GM21526 (cell line): ENCODE results near the gene ATG7.
"Not testable (repeated sequence)": the region's sequence is repeated elsewhere in the genome, so short reads cannot be mapped to it uniquely, and the experiment has no call there.

ENCODE experiments used
- ATAC-seq: cut with Tn5 transposase; IDR thresholded peaks from one replicate; pipeline ENCODE4 v1.9.1; 2021; ENCODE audit warnings: moderate library complexity; ENCODE audit not compliant: unreplicated experiment, low FRiP score

Gene ATG7

DNA sequence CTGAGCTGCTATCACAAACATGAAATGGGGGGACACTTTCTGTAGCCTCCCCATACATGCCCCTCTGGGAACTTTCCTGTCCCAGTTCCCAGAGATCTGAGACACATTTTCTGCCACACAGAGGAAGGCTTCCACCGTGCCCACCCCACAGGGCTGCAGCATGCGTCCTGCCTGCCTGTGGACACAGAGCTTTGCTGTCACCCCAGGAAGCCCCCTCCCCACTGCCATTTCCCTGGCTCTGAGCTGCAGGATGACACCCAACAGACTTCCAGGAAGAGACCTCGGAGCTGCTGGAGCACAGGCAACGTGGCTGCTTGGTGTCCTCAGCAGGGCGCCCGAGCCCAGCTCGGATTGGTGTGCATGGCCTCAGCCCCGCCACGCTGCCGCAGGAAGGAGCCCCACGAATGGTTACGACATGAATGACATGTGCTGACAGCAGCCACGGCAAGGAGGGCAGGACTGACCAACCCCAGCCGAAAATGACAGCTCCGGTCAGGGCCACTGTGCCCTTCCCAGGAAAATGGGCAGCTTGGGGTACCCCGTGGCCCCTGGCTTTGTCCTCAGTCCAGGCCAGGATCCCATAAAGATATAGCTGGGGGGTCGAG, 290.2 kb downstream of the ATG7 start:
- ATAC-seq, result no peak

- ATAC-seq, result no peak
These were observed 291.1 kb downstream of the ATG7 start for GRCh38 chr3:11563159-11563864.

- no peak for ATAC-seq
These were observed 291.6 kb downstream of the ATG7 start for GRCh38 chr3:11563865-11564185.

- no peak for ATAC-seq
These were observed 292.4 kb downstream of the ATG7 start for GRCh38 chr3:11564577-11565001.

- ATAC-seq, result no peak
These were observed 292.9 kb downstream of the ATG7 start for GRCh38 chr3:11565072-11565471.

GRCh38 chr3:11565492-11565891, 293.3 kb downstream of the ATG7 start:
- no peak for ATAC-seq

DNA sequence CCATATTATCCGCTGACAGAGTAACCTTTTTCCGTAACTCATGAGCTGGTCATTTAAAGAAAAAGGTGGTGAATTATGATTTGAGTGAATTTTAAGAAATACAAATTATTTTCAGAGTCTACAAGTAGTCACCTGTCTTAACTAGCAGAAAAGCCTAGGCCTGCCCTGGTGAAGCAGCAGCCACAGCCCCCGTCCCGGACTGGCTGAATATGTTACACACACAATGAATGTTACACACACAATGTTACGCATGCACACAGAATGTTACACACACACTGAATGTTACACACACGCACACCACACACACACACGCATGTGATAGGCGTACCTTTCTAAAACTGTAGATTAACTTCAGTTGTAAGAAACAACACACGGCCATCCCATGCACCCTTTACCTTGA, 293.7 kb downstream of the ATG7 start:
- no peak for ATAC-seq

GRCh38 chr3:11566478-11566877, 294.3 kb downstream of the ATG7 start:
- ATAC-seq, result no peak

DNA sequence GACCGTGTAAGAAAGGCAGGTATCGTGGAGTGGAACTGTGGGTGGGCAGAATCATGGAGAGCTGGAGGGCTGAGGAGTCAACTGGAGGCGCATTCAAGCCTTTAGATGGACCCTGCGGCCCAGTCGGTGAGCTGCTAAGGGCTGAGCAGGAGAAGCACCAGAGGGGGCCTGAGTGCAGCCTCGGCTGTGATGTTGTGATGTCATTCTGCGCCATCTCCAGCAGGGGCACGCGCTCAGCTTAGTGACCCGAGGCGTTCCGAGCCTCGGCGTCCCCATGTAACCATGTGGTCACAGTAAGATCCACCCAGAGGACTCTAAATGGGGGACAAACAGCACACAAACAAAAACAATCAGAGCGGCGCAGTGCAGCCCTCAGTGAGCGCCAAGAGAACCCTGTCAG, 294.7 kb downstream of the ATG7 start:
- ATAC-seq, result no peak

DNA sequence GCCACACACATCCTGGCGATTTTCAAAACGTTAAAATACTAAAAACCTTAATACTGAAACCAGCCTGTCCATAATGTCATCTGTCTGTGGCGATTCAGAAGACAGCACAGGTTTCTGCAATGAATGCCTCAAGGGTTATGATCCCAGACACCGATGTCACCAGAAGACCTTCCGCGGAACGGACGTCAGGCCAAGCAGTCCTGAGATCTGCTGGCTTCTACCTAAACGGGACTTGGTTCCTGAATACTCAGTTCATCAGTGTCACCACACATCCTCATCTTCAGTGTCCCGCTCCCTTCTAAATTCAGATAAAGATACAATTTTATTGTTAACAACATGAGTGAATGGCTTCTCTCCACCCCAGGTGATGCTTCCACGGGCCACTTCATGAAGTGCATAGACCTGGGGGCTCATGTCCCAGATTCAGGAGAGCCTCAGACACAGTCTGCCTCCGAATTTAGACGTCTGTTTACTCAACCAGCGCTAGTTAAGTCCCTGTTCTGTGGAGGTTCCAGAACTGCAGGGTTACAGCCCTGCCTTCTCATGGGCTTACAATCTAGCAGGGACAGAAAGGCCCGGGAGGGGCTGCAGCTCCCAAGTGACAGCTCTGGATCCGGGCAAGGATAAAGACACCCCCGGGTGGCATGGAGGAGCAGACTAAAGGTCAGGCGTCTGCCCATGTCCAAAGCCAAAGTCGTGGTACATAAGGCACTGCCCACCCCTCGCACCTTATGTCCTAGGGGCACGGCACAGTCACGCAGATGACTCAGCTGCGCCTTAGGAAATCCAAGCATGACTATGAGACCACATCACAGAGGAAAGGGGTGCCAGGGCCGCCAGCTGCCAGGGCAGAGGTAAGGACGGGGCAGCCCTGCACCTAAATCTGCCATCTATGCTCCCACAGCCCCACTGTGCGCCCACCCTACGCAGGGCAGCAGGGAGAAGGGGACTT, 295.6 kb downstream of the ATG7 start:
- no peak for ATAC-seq

DNA sequence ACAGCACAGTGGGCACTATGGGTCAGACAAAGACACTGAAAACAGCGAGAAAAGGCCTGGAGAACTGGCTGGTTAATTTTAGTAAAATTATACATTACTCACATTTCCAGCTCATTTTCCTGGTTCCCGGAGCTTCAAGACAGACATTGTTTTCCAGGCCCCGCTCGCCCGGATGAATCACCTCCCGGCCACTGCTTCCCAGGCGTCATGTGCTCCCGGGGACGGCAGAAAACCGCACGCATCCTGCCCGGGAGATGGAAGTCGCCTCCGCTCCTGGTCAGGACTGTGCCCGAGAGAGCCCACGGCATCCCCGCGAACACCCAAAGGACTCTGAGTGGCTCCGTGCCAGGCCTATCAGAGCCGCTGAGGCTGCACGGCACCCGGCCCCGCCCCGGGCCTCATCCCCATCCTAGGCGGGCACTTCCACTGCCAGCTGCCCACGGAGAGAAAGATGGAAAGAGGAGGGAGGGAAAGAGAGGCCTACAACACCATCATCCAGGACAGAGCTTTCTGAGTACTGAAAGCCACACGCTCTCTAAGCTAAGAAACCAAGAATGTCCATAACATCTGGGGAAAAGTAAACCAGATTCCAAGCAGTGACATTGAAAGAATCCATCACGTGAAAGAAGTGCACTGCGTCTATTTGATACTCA, 296.4 kb downstream of the ATG7 start:
- no peak for ATAC-seq

DNA sequence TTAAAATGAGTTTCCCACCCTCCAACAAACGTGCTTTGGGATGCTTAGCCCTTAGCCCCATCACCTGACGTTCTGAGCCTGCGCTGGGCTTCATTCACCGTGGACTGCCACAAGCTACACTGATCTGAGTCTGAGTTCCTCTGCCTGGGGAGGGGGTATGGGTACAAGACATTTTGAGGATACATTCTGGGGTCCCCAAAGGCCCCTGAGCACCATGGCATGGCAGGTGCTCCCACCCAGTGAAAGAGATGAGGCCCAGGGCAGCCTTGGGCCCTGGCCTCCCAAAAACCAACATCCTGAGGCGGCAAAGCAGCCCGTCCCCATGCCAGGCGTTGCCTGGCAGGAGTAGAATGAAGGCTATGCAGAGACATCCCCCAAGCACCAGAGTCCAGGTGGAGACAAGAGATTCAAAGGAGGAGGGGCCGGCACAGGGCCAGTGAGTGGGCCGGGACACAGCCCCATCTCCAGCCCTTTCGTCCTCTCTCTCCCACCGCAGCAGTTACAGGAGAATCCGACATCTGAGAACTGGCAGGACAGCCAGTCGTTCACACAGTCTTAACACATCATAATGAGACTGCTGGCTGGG, 297.1 kb downstream of the ATG7 start:
- ATAC-seq, result no peak

- no peak for ATAC-seq
These were observed 298.1 kb downstream of the ATG7 start for GRCh38 chr3:11570251-11570650.

DNA sequence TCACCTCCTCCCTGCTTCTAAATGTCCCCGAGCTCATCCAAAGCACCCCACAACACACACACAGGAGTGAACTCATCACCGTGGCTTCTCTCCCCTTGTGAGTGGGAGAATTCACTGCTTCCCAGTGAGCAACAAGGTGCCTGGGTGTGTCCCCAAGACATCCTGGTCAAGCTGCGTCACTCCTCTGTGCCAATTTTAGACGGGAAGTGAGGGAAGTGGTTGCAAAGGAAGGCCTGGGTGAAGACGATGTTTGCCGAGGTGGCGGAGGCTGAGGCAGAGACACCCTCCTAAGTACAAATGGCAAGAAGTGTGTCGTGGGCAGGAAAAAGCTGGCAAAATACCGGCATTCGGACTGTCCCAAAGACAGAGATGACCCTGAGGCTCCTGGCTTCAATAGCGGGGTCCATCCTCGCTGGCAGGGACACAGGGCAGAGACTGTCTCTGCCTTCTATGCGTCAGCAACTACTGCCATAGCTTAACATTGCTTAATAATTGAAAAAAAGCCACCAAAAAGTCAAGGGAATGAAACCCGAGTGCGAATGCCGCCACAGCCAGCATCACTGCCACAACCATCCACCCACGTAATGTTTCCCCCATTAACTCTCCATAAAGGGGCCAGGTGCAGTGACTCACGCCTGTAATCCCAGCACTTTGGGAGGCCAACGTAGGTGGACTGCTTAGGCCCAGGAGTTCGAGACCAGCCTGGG, 298.7 kb downstream of the ATG7 start:
- no peak for ATAC-seq

DNA sequence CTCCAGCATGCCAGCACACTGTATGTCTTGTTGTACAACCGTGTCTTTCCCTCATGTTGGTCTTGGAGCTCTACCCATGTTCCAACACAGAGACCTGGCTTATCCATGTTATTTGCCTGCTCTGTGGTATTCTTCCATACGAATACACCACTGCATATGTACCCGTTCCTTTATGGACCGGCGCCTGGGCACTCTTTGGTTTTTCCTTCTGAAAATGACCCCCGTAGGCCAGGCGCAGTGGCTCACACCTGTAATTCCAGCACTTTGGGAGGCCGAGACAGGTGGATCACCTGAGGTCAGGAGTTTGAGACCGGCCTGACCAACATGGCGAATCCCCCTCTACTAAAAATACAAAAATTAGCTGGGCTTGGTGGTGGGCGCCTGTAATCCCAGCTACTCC, 300.5 kb downstream of the ATG7 start:
- not testable (repeated sequence) for ATAC-seq

- no peak for ATAC-seq
These were observed 302.9 kb downstream of the ATG7 start for GRCh38 chr3:11574981-11575669.

DNA sequence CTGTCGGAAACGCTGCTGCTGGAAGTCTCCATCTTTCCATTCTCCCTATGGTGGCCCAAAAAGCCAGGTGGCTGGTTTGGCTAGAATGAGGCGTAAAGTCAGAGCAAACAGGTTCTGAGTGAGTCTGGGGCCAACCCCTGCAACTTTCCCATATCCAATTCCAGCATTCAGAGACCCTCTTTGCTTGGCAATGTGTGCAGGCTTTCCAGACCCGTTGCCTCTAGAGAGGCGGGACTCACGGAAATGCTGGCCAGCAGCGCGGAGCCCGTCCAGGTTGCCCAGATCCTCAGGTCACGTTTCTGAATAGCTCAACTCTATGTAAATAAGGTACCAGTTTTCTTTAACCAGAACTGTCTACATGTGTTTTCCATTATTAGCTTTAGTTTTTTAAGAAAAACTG, 303.5 kb downstream of the ATG7 start:
- no peak for ATAC-seq

- ATAC-seq, result no peak
These were observed 304.3 kb downstream of the ATG7 start for GRCh38 chr3:11576453-11576852.

- no peak for ATAC-seq
These were observed 306.0 kb downstream of the ATG7 start for GRCh38 chr3:11578169-11578568.
